ENCODE data around the gene HCN3. TPM values are rescaled to one million over a fixed set of nuclear protein-coding genes. Genes with fewer than 3 reads are reported as not detected.

The HCN3 gene
- total RNA-seq, 4 donors from 2014 or later: 0.75 to 1.8 (median 1.1) TPM

- no peak for TF ChIP-seq CTCF (IDR thresholded peaks at IDR 0.05; ENCODE audit: low read depth)
These were observed 4.6 kb upstream of the HCN3 start for GRCh38 chr1:155272466-155273342.

GRCh38 chr1:155273343-155274245, 3.7 kb upstream of the HCN3 start, which contains the start of gene CLK2:
Gene CLK2 (minus strand): TSS chr1:155273504. CDS start chr1:155270977, 2,527 bp downstream.
- no peak for TF ChIP-seq CTCF (IDR thresholded peaks at IDR 0.05; ENCODE audit: low read depth)

GRCh38 chr1:155277902-155278688, 832 bp downstream of the HCN3 start:
- TF ChIP-seq CTCF (IDR thresholded peaks at IDR 0.05; ENCODE audit: low read depth): no peak

GRCh38 chr1:155278689-155279160, 1.5 kb downstream of the HCN3 start:
- no peak for TF ChIP-seq CTCF (IDR thresholded peaks at IDR 0.05; ENCODE audit: low read depth)

- TF ChIP-seq CTCF (IDR thresholded peaks at IDR 0.05; ENCODE audit: low read depth): no peak
These were observed 2.0 kb downstream of the HCN3 start for GRCh38 chr1:155279268-155279667.

- TF ChIP-seq CTCF (IDR thresholded peaks at IDR 0.05; ENCODE audit: low read depth): no peak
These were observed 5.3 kb downstream of the HCN3 start for GRCh38 chr1:155282488-155283091.

Measured in subcutaneous adipose tissue (tissue), 4 donors.